Cardiac fibroblast (primary cell): ENCODE results near the gene TMEM242.
"Not testable (repeated sequence)": the region's sequence is repeated elsewhere in the genome, so short reads cannot be mapped to it uniquely, and the experiment has no call there.

Experiments used
- DNase-seq, 2 donors: peaks; one replicate each; pipeline versions ENCODE4 v3.0.0 to v3.0.0-alpha.2; 2010; ENCODE audit warnings: low read depth in 2 of 2
- H3K4me3 ChIP-seq, 2 donors: replicated peaks in 1 of 2; 1 replicate in 1 of 2; 2 replicates in 1 of 2; pipeline ENCODE4 v1.5.1; 2011; ENCODE audit warnings: low read depth in 2 of 2, low read length in 2 of 2, mild to moderate bottlenecking in 2 of 2, moderate library complexity in 1 of 2
- TF ChIP-seq, protein P1 (sequence below): IDR thresholded peaks from one replicate; pipeline ENCODE4 v1.5.1; 2011; ENCODE audit warnings: low read depth, mild to moderate bottlenecking, low read length, inconsistent platforms

TMEM242 gene

DNA sequence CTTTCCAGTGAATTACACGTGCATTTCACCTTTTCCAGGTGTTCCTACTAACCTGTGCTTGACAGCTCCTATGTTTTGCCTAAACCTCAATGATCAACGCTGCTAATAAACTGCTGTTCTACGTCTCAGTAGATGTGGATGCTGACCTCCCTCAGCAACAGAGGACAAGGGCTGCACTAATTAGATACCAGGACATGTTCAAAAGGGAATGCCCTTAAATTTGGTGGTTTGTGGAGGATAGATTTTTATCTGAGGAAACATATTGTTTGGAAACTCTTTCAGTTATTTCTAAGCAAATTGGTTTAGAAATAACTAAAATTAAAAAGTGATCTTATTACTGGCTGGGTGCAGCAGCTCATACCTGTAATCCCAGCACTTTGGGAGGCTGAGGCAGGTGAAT is 38.6 kb upstream of the TMEM242 start:
- TF ChIP-seq, protein P1, sequence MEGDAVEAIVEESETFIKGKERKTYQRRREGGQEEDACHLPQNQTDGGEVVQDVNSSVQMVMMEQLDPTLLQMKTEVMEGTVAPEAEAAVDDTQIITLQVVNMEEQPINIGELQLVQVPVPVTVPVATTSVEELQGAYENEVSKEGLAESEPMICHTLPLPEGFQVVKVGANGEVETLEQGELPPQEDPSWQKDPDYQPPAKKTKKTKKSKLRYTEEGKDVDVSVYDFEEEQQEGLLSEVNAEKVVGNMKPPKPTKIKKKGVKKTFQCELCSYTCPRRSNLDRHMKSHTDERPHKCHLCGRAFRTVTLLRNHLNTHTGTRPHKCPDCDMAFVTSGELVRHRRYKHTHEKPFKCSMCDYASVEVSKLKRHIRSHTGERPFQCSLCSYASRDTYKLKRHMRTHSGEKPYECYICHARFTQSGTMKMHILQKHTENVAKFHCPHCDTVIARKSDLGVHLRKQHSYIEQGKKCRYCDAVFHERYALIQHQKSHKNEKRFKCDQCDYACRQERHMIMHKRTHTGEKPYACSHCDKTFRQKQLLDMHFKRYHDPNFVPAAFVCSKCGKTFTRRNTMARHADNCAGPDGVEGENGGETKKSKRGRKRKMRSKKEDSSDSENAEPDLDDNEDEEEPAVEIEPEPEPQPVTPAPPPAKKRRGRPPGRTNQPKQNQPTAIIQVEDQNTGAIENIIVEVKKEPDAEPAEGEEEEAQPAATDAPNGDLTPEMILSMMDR: no peak
- DNase-seq: no peak
- no peak overlapping the region for H3K4me3 ChIP-seq

DNA sequence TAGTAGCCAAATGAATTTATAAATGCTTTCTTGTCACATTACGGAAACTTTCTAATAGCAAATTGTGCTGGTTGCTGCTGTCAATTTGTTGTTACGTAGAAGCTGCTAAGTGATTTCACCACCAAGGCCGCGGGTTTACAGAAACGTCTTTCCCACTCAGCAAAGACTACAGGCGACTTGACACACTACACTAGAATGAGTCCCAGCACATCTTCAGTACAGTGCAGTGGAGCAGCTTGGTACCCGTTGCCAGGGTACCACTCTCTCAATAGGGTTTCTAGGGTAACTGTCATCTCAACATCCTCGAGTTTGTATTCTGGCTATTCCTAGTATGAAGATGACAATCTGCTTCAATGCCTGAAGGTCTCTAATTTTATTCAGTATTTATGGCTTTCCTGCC is 35.0 kb upstream of the TMEM242 start:
- TF ChIP-seq, protein P1: no peak
- DNase-seq: no peak
- no peak overlapping the region for H3K4me3 ChIP-seq

DNA sequence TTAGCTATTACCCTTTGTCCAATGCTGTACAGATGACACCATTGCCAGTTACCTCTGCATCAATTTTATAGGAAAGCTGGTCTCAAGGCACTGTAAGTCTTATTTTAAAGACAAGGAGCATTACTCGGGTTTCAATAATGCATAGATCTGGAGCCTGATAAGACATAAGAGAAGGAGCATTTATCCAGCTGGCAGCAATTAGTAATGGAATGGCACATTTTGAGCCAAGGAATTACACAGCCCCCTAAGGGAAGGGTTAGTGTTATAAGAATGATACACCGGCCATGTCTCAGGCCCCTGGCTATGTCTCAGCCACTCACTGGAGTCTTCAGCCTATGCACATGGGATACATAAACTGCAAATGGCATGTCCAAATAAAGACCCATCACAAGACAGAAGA is 23.1 kb upstream of the TMEM242 start:
- no peak overlapping the region for H3K4me3 ChIP-seq
- TF ChIP-seq, protein P1: no peak
- DNase-seq: no peak

DNA sequence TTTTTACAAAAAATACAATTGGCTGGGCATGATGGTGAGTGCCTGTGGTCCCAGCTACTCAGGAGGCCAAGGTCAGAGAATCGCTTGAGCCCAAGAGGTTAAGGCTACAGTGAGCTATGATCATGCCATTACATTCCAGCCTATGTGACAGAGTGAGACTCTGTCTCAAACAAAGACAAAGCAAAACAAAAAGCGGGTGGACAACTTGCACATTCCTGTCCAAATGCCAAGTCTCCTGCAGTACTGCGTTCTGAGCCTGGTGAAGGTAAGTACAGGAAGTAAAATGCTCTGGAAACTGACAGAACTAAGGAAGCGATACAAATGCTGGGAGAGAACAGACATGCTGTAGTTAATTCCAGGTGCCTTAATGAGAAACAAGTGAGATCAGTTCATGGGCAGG is 20.4 kb upstream of the TMEM242 start:
- no peak overlapping the region for H3K4me3 ChIP-seq
- no peak for DNase-seq
- TF ChIP-seq, protein P1: no peak

DNA sequence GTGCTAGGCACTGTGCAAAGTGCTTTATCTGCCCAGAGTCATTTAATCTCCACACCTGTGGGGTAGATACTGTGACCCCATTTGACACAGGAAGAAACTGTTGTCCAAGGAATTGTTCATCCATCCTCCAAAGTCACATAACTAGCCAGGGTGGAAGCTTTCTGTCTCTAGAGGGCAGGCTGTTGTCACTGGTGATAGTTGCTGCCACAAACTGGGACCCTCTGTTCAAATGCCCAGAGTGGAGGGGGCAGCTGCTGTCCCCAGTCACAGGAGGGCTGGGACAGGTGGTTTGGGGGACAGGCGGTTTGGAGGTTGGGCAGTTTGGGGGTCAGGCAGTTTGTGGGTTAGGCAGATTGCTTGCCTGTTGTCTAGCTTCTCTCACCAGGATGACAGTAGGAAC is 16.1 kb upstream of the TMEM242 start:
- TF ChIP-seq, protein P1: no peak
- no peak overlapping the region for H3K4me3 ChIP-seq
- DNase-seq: no peak

DNA sequence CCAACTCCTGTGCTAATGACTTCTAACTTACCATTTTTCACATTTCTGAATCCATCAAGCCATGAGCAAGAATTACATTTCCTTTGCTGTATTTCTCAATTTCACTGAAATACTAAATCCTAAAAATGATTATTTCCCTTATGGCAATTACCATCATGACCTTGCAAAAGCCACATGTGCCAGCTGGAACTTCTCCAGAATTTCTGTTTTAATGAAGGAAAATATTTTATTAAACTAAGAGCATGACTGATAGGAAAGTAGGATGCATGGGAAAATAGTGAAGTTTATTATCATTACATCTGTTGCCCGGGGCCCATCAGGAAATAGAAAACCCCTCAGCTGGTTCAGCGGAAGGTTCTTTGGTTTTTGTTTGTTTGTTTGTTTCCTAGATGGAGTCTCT is 14.4 kb upstream of the TMEM242 start:
- no peak for DNase-seq
- TF ChIP-seq, protein P1: no peak
- no peak overlapping the region for H3K4me3 ChIP-seq

DNA sequence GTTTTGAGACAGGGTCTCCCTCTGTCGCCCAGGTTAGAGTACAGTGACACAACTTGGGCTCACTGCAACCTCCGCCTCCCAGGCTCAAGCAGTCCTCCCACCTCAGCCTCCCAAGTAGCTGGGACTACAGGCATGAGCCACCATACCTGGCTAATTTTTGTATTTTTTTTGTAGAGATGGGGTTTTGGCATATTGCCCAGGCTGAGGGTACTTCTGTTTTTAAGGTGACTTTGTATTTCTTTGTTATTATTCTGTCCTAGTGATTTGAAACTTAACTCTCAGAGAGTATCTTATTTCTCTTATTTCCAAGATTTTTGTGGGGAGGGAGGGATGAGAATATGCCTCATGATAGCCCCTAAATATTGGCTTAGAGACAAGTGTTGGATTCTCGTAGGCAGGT is 14.0 kb upstream of the TMEM242 start:
- not testable (repeated sequence) for DNase-seq, H3K4me3 ChIP-seq
